Measurements from ENCODE around the gene THOP1.

- TF ChIP-seq CTCF (IDR thresholded peaks at IDR 0.05) (no peak), POLR2A (IDR thresholded peaks at IDR 0.05) (no peak)
These were observed 29.1 kb downstream of the THOP1 start for GRCh38 chr19:2814426-2814825.

Measured in heart left ventricle (tissue), 13 donors.